ENCODE results near the gene TMEM176B.

- TF ChIP-seq EZH2 (IDR thresholded peaks at IDR 0.05; ENCODE audit: borderline replicate concordance, low read depth, low read length, poor library complexity, severe bottlenecking) (no peak), CTCF (conservative IDR thresholded peaks at IDR 0.05; ENCODE audit: low read depth, low read length) (no peak)
Observed at GRCh38 chr7:150804802-150805201, 4.6 kb upstream of the TMEM176B start.

All from A673 (cell line).